ENCODE results near the gene HDAC11. TPM values are rescaled to one million over a fixed set of nuclear protein-coding genes. Genes with fewer than 3 reads are reported as not detected.
A peak's percentile ranks its signal among the peaks of the same experiment; 100 is the strongest.
"Not testable (repeated sequence)": the region's sequence is repeated elsewhere in the genome, so short reads cannot be mapped to it uniquely, and the experiment has no call there.

Gene HDAC11
- total and polyA plus RNA-seq, 9 of the 15 experiments (the other 6 are each of a cell fraction or from before 2014, with no cell fraction given), result 0.60 to 6.0 (median 4.5) TPM

DNA sequence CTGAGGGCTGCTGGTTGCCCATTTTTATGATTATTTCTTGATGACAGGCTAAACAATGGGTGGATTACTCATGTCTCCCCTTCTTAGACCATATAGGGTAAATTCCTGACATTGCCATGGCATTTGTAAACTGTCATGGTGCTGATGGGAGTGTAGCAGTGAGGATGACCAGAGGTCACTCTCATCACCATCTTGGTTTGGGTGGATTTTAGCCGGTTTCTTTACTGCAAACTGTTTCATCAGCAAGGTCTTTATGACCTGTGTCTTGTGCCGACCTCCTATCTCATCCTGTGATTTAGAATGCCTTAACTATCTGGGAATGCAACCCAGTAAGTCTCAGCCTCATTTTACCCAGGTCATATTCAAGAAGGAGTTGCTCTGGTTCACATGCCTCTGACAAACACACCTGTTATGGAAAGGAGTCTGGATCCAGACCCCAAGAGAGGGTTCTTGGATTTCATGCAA is 49.7 kb upstream of the HDAC11 start:
- H3K9me1 ChIP-seq (ENCODE audit: control insufficient read depth, insufficient read depth, low read length); H3K4me2 ChIP-seq (ENCODE audit: insufficient read depth, low read length); H3K27me3 ChIP-seq (ENCODE audit: control insufficient read depth in 2 of 2, insufficient read depth in 2 of 2, low read length in 2 of 2); H3K36me3 ChIP-seq (ENCODE audit: control insufficient read depth, insufficient read depth, low read length); FAIRE-seq; H3K9me3 ChIP-seq (replicated peaks; ENCODE audit: control insufficient read depth, insufficient read depth, low read depth, low read length); CTCF ChIA-PET (ENCODE audit: low intra/inter-chr PET ratio); DNase-seq (ENCODE audit: extremely low read depth in 1 of 4, low spot score in 3 of 4); H4K20me1 ChIP-seq (replicated peaks; ENCODE audit: control insufficient read depth, insufficient read depth, low read length); in situ Hi-C loops (cut with MboI); H3K79me2 ChIP-seq (ENCODE audit: control insufficient read depth, insufficient read depth, low read length); H3K4me3 ChIP-seq; BruUV-seq (replicated peaks); TF ChIP-seq PBX2 (CRISPR knock-in tag; IDR thresholded peaks at IDR 0.05; ENCODE audit: low read depth): not testable (repeated sequence)
- Histone ChIP-seq H3K4me1 (replicated peaks in 1 of 2; ENCODE audit: control insufficient read depth in 2 of 2, insufficient read depth in 2 of 2, low read length in 2 of 2) (peaks cover 10 to 15% of the 10 kb centered on the region in 2 experiments; a peak in 3 of 5 replicates), H3K9ac (ENCODE audit: insufficient read depth in 1 of 2, low read depth in 2 of 2, low read length in 2 of 2) (0 out of 4 replicates have a peak overlapping the region, but pooled peaks of 1 of the 2 experiments have one; percentile 4), H2AFZ (ENCODE audit: low read depth, low read length) (peak overlapping the region; percentile 3), H3K27ac (ENCODE audit: extremely low read depth, low read depth, low read length) (peak overlapping the region; percentile 2; the same call in 2 of the 3 replicates)
- intact Hi-C loops (cut with micrococcal nuclease), result loop anchor here (2.0 kb wide), 2 partner anchors 24 to 54 kb away; no protein-coding TSS in a partner anchor
- 3% methylated on average over 2 of the region's 2 CpGs for WGBS (ENCODE audit: insufficient coverage, low coverage, missing lambda C conversion rate)
- POLR2A ChIA-PET, result interaction anchor here (0.5 to 1.3 kb wide), 2 partner anchors 16 to 58 kb away, joined by 3 read pairs; no protein-coding TSS in a partner anchor
- peak; percentile 46 for ATAC-seq
- TF ChIP-seq CEBPG (CRISPR knock-in tag; IDR thresholded peaks at IDR 0.05), result peak; percentile 81
- peak; percentile 18 to 43; a peak in 3 of 4 replicates for TF ChIP-seq CEBPG (tag; conservative IDR thresholded peaks at IDR 0.05 in 1 of 2, IDR thresholded peaks at IDR 0.05 in 1 of 2)
- TF ChIP-seq, protein P1, sequence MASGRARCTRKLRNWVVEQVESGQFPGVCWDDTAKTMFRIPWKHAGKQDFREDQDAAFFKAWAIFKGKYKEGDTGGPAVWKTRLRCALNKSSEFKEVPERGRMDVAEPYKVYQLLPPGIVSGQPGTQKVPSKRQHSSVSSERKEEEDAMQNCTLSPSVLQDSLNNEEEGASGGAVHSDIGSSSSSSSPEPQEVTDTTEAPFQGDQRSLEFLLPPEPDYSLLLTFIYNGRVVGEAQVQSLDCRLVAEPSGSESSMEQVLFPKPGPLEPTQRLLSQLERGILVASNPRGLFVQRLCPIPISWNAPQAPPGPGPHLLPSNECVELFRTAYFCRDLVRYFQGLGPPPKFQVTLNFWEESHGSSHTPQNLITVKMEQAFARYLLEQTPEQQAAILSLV (tag; IDR thresholded peaks at IDR 0.05), result peak; percentile 38; the same call in 1 of the 2 replicates
- TF ChIP-seq TCF15 (CRISPR knock-in tag; IDR thresholded peaks at IDR 0.05), result 0 out of 2 replicates have a peak, but pooled peaks have one; percentile 61
- peak; percentile 49; the same call in 1 of the 2 replicates for TF ChIP-seq PTTG1 (tag; IDR thresholded peaks at IDR 0.05; ENCODE audit: low read depth)
- peak; percentile 44 for TF ChIP-seq E2F8 (IDR thresholded peaks at IDR 0.05; ENCODE audit: low read depth, partially characterized antibody)
- 0 out of 2 replicates have a peak, but pooled peaks have one; percentile 25 for TF ChIP-seq PBX2 (tag; conservative IDR thresholded peaks at IDR 0.05; ENCODE audit: low read depth)
- peak; percentile 83; the same call in 1 of the 2 replicates for TF ChIP-seq ZNF175 (CRISPR knock-in tag; IDR thresholded peaks at IDR 0.05; ENCODE audit: low read depth)
- 0 out of 2 replicates have a peak, but pooled peaks have one; percentile 62 for TF ChIP-seq ZNF197 (CRISPR knock-in tag; IDR thresholded peaks at IDR 0.05; ENCODE audit: low read depth)
- peak; percentile 76 for TF ChIP-seq ZNF584 (CRISPR knock-in tag; IDR thresholded peaks at IDR 0.05; ENCODE audit: low read depth)
- TF ChIP-seq, protein P2, sequence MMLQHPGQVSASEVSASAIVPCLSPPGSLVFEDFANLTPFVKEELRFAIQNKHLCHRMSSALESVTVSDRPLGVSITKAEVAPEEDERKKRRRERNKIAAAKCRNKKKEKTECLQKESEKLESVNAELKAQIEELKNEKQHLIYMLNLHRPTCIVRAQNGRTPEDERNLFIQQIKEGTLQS (IDR thresholded peaks at IDR 0.05), result peak; percentile 81
- TF ChIP-seq, protein P2 (CRISPR knock-in tag; conservative IDR thresholded peaks at IDR 0.05), result not testable (repeated sequence)

Data from K562 (cell line).